ENCODE results near the gene FAM3B. TPM values are rescaled to one million over a fixed set of nuclear protein-coding genes. Genes with fewer than 3 reads are reported as not detected.

FAM3B gene
- total RNA-seq, 2 experiments from 2014 or later, result not detected

DNA sequence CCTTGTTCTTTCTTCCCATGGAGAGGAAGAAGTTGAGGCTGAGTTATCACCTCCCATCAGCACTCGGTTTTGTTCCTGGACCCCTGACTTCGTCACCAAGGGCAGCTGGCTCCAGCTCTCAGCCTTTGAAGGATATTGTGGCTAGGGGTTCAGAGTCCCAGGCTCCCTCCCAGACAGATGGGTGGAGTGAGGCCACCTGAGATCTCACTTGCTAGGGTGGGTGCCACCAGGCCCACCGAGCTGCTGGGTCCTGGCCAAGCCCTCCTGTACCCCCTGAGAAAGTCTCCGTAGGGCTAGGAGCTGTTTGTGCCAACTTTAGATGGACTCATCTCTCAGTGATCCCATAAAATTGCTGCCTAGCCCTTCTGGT is 52.1 kb downstream of the FAM3B start:
- Mint-ChIP-seq H3K4me3 (peak overlapping the region; percentile 77), H3K27me3 (ENCODE audit: low read depth) (no peaks in the 10 kb centered on the region), H3K9me3 (no peaks in the 10 kb centered on the region), H3K4me1 (ENCODE audit: low read depth) (peaks cover 75% of the 10 kb centered on the region), H3K27ac (peak overlapping the region; percentile 90), H3K36me3 (ENCODE audit: low read depth) (peaks cover 3% of the 10 kb centered on the region)
- CTCF ChIA-PET, result interaction anchor here (0.8 to 2.3 kb wide), 7 partner anchors 10 to 85 kb away, joined by 3 to 11 read pairs (median 4); no protein-coding TSS in a partner anchor
- intact Hi-C loops (cut with micrococcal nuclease), result loop anchor here (1.0 to 10.0 kb wide), 3 partner anchors 86 to 1036 kb away; partner anchors contain the start of gene UBASH3A
- DNase-seq, result no peak

GRCh38 chr21:41369105-41369919 is 52.7 kb downstream of the FAM3B start:
- Mint-ChIP-seq H3K4me3 (peak overlapping the region; percentile 77), H3K9me3 (no peaks in the 10 kb centered on the region), H3K27ac (peak overlapping the region; percentile 90), H3K4me1 (ENCODE audit: low read depth) (peaks cover 69% of the 10 kb centered on the region), H3K27me3 (ENCODE audit: low read depth) (no peaks in the 10 kb centered on the region), H3K36me3 (ENCODE audit: low read depth) (peaks cover 3% of the 10 kb centered on the region)
- intact Hi-C loops (cut with micrococcal nuclease), result loop anchor here (1.0 to 10.0 kb wide), 3 partner anchors 87 to 1035 kb away; partner anchors contain the start of gene UBASH3A
- CTCF ChIA-PET, result interaction anchor here (0.8 to 2.3 kb wide), 8 partner anchors 10 to 86 kb away, joined by 3 to 11 read pairs (median 4); no protein-coding TSS in a partner anchor
- DNase-seq, result peak; percentile 69

DNA sequence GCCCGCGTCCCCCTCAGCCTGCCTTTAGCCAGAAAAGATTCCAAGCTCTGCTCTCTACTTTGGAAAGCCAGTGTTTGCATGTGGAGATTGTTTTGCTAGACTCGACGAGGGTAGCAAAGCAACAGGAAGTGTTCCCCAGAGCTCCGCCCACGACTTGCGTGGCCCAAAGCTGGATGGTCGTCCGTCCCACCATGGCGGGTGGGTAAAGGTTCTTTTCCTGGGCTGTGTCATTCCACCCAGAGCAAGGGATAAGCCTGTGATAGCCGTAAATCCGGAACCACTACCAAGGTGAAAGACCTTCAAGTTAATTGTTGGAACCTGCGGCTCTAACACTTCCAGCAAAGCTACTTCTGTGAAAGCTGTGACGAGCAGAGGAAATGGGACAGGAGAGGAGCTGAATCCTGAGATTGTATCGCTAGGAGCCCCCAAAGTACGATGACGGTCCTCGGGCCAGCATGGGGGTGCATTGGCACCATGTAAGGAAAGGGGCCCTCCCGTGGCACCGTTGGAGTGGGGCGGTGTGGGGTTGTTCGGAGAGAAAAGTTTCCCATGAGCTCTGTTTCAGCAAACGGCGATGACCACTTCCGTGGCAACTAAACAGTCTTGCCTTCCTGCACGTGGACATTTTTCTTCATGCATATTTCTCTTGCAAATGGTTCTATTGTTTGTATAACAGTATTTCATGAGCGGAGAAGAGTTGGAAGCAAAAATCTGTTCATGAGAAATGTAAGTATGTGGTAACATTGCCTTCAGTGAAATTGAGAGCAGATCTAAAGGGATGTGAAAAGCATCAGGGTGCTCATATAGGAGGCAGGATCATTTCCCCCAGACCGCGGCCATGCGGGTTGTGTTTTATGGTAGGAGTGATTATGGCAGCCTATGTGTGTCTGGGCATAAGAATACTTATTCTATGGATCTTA is 53.6 kb downstream of the FAM3B start:
- intact Hi-C loops (cut with micrococcal nuclease), result loop anchor here (1.0 to 10.0 kb wide), 4 partner anchors 8 to 1035 kb away; partner anchors contain the start of genes MX2 and UBASH3A

DNA sequence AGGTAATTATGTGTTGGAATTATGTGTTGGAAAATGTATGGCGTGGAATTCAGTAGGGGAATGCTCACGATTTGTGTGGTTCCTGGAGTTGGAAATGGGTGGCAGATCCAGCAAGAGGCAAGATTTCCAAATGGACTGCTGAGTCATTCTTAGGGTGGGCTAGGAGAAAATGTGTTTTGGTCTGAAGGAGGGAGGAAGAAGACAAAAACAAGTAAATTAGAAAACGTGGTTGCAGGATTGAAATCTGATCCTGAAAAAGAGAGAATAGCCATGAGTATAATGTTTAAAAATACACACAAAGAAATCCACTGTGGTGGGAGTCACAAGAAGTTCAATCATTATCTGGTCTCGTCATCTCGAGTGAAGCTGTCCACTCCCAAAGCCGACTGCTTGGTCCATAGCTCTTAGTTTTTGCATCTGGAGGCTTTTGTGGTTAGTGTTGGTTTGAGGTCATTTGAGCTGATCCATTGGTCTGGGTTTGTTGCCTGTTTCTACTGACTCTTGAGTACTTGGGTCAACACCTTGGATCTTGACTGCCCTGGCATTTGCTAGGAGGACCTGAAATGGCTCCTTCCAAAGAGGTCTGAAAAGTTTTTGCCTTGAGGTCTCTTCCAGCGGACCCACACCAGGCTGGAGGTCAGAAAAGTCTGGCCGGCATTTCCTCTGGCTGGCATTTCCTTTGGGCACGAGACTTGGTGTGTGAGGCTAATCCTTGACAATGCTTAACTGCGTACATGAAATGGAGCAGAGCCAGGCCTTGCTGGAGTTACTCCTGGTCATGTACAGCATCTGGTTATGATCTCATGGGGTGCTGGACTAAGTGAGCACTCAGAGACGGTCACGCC is 54.5 kb downstream of the FAM3B start:
- Mint-ChIP-seq H3K4me1 (ENCODE audit: low read depth) (peaks cover 60% of the 10 kb centered on the region), H3K4me3 (peak overlapping the region; percentile 77)
- intact Hi-C loops (cut with micrococcal nuclease), result loop anchor here (1.0 kb wide), 1 partner anchor 9 kb away; the partner anchor contains the start of gene MX2

More for the DNA sequence above, 53.6 kb downstream of the FAM3B start:
- peaks cover 67% of the 10 kb centered on the region for H3K4me1 Mint-ChIP-seq (ENCODE audit: low read depth)
- CTCF ChIA-PET, result interaction anchor here (0.6 to 2.3 kb wide), 6 partner anchors 11 to 91 kb away, joined by 3 to 11 read pairs (median 4); no protein-coding TSS in a partner anchor
- no peaks in the 10 kb centered on the region for H3K27me3 Mint-ChIP-seq (ENCODE audit: low read depth)
- no peaks in the 10 kb centered on the region for H3K9me3 Mint-ChIP-seq
- H3K36me3 Mint-ChIP-seq (ENCODE audit: low read depth), result peaks cover 3% of the 10 kb centered on the region
- peak overlapping the region; percentile 77 for H3K4me3 Mint-ChIP-seq
- H3K27ac Mint-ChIP-seq, result peak overlapping the region; percentile 90
- peak; percentile 73 for DNase-seq

GRCh38 chr21:41371685-41372030 is 55.1 kb downstream of the FAM3B start:
- Mint-ChIP-seq H3K9me3 (no peaks in the 10 kb centered on the region), H3K36me3 (ENCODE audit: low read depth) (peaks cover under 1% of the 10 kb centered on the region), H3K4me1 (ENCODE audit: low read depth) (peaks cover 56% of the 10 kb centered on the region), H3K27me3 (ENCODE audit: low read depth) (no peaks in the 10 kb centered on the region), H3K4me3 (no peak overlapping the region), H3K27ac (no peak overlapping the region)
- CTCF ChIA-PET, result interaction anchor here (0.5 to 1.3 kb wide), 3 partner anchors 89 to 146 kb away, joined by 3 to 4 read pairs (median 4); no protein-coding TSS in a partner anchor
- intact Hi-C loops (cut with micrococcal nuclease), result no loop called here
- DNase-seq, result no peak

More for the DNA sequence above, 54.5 kb downstream of the FAM3B start:
- Mint-ChIP-seq H3K27ac (peak overlapping the region; percentile 32), H3K36me3 (ENCODE audit: low read depth) (no peaks in the 10 kb centered on the region), H3K9me3 (no peaks in the 10 kb centered on the region), H3K27me3 (ENCODE audit: low read depth) (no peaks in the 10 kb centered on the region)
- DNase-seq, result no peak
- CTCF ChIA-PET, result interaction anchor here (0.5 to 0.7 kb wide), 2 partner anchors 91 to 145 kb away, joined by 3 to 4 read pairs; no protein-coding TSS in a partner anchor

DNA sequence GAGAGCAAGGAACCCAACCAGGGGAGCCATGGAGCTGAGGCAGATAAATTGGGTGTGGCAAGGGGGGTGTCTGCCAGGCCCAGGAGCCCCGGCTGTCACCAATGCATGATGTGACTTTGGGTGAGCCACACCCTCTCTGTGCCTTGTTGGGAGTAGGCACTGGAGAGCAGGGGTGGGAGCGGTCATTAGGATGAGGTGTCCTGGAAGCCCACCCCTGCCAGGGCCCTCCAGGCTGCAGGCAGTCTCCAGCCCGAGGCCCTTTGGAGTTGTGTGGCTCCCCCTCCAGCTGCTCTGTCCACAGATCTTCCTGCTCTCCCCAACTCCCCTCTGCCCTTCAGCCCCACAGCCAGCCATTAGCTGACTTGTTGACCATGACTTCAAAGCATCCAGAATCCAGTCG is 56.7 kb downstream of the FAM3B start:
- no peaks in the 10 kb centered on the region for H3K9me3 Mint-ChIP-seq
- no peak for DNase-seq
- no peak overlapping the region for H3K4me3 Mint-ChIP-seq
- H3K4me1 Mint-ChIP-seq (ENCODE audit: low read depth), result peaks cover 41% of the 10 kb centered on the region
- H3K36me3 Mint-ChIP-seq (ENCODE audit: low read depth), result peaks cover 7% of the 10 kb centered on the region
- intact Hi-C loops (cut with micrococcal nuclease), result no loop called here
- CTCF ChIA-PET, result interaction anchor here (1.1 kb wide), 1 partner anchor 88 kb away, joined by 4 read pairs; no protein-coding TSS in a partner anchor
- no peaks in the 10 kb centered on the region for H3K27me3 Mint-ChIP-seq (ENCODE audit: low read depth)
- H3K27ac Mint-ChIP-seq, result no peak overlapping the region

GRCh38 chr21:41373763-41374162 is 57.2 kb downstream of the FAM3B start:
- Mint-ChIP-seq H3K27ac (no peak overlapping the region), H3K27me3 (ENCODE audit: low read depth) (no peaks in the 10 kb centered on the region), H3K36me3 (ENCODE audit: low read depth) (peaks cover 7% of the 10 kb centered on the region), H3K4me3 (no peak overlapping the region), H3K4me1 (ENCODE audit: low read depth) (peaks cover 36% of the 10 kb centered on the region), H3K9me3 (no peaks in the 10 kb centered on the region)
- DNase-seq, result no peak
- CTCF ChIA-PET, result no interaction called here
- intact Hi-C loops (cut with micrococcal nuclease), result no loop called here

DNA sequence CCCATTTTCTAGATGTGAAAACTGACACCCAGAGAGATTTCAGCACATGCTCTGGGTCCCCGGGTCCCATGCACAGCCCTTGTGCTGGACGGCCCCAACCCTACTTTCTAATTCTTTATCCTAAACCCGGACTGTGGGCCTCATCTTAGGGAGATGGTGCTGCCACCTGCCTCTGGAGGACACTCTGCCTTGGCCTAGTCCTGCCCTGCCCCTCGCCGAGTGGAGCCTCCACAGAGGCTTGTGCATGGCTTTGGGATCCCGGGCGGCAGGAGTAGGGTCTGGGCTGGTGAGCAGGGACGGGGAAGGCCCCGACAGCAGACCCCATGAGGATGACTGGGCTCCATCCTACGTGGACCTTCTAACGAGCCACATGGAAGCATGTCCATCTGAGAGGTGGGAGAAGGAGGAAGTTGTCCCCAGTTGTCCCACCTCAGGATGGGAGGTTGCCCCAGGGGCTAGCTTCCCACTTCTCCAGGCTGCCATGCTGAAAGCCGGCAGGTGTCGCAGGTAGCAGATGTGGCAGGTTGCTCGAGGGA is 57.6 kb downstream of the FAM3B start:
- Mint-ChIP-seq H3K4me3 (no peak overlapping the region), H3K36me3 (ENCODE audit: low read depth) (peaks cover 7% of the 10 kb centered on the region), H3K27ac (no peak overlapping the region), H3K9me3 (no peaks in the 10 kb centered on the region), H3K4me1 (ENCODE audit: low read depth) (peaks cover 31% of the 10 kb centered on the region), H3K27me3 (ENCODE audit: low read depth) (no peaks in the 10 kb centered on the region)
- intact Hi-C loops (cut with micrococcal nuclease), result no loop called here
- DNase-seq, result no peak
- CTCF ChIA-PET, result no interaction called here

DNA sequence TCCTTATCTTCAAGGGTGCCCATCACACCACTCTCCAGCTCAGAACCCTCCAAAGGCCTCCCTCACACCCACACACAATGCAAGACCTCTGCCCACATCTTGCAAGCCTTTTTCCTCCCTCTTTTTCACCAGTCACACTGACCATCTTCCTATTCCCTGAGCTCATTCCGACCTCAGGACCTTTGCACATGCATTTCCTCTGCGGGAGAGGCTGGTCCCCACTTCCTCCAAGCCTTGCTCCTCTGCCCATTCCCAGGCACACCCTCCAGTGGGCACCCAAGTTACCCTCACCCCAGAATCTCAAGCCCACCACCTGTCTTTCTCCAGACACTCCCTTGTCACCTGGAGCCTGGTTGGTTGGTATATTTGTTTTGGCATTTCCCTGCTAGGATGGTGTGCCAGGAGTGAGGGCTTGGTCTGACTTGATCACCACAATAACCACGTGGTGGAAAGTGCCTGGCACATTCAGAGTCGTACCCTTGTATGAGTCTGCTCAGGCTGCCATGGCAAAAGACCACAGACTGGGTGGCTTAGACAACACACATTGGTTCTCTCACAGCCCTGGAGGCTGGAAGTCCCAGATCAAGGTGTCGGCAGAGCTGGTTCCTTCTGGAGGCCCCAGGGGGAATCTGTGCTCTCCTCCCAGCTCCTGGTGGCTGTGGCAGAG is 58.4 kb downstream of the FAM3B start:
- Mint-ChIP-seq H3K27me3 (ENCODE audit: low read depth) (no peaks in the 10 kb centered on the region), H3K4me3 (no peak overlapping the region), H3K4me1 (ENCODE audit: low read depth) (peaks cover 28% of the 10 kb centered on the region), H3K36me3 (ENCODE audit: low read depth) (peaks cover 7% of the 10 kb centered on the region), H3K9me3 (no peaks in the 10 kb centered on the region), H3K27ac (no peak overlapping the region)
- CTCF ChIA-PET, result no interaction called here
- peak; percentile 52 for DNase-seq
- intact Hi-C loops (cut with micrococcal nuclease), result no loop called here

DNA sequence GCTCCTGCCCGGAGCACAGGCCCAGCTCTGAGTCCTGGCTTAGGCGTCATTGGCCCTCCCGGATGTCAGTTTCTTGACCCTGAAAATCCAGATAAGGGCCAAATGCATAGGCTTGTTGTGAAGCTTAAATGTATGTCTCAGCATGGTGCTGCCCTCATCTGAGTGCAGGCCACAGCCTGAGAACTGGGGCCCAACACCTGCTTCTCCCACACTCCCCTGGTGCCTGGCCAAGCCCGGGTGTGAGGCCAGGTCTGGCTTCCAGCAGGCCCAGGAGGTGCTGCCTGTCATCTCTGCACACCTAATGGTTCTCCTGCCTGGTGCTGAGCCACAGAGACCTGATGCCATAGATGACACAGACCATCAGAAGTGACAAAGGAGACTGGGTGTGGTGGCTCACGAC is 59.3 kb downstream of the FAM3B start:
- Mint-ChIP-seq H3K4me3 (no peak overlapping the region), H3K27me3 (ENCODE audit: low read depth) (no peaks in the 10 kb centered on the region), H3K4me1 (ENCODE audit: low read depth) (peaks cover 20% of the 10 kb centered on the region), H3K27ac (no peak overlapping the region), H3K9me3 (no peaks in the 10 kb centered on the region), H3K36me3 (ENCODE audit: low read depth) (peaks cover 13% of the 10 kb centered on the region)
- DNase-seq, result no peak
- CTCF ChIA-PET, result no interaction called here
- intact Hi-C loops (cut with micrococcal nuclease), result no loop called here

- H3K27ac Mint-ChIP-seq, result no peak overlapping the region
- DNase-seq, result no peak
- peaks cover 9% of the 10 kb centered on the region for H3K4me1 Mint-ChIP-seq (ENCODE audit: low read depth)
- H3K4me3 Mint-ChIP-seq, result no peak overlapping the region
- no peaks in the 10 kb centered on the region for H3K9me3 Mint-ChIP-seq
- no peaks in the 10 kb centered on the region for H3K27me3 Mint-ChIP-seq (ENCODE audit: low read depth)
- intact Hi-C loops (cut with micrococcal nuclease), result no loop called here
- CTCF ChIA-PET, result no interaction called here
- H3K36me3 Mint-ChIP-seq (ENCODE audit: low read depth), result peaks cover 18% of the 10 kb centered on the region
Measured at GRCh38 chr21:41377715-41378114, 61.1 kb downstream of the FAM3B start.

Measured in activated naive CD4-positive, alpha-beta T cell treated with anti-CD3 and anti-CD28 coated beads for 36 hours (primary cell).